T-helper 2 cell treated with Interferon-gamma antibody and Interleukin-4, amounts not matched to agents 5 μg/mL and 100 μg/mL, for 36 hours (primary cell): ENCODE measurements around the gene RNASE4.
"Not testable (repeated sequence)": the region's sequence is repeated elsewhere in the genome, so short reads cannot be mapped to it uniquely, and the experiment has no call there.

Source experiments
- DNase-seq: peaks from one replicate; pipeline ENCODE4 v3.0.0; 2021; ENCODE audit warnings: low spot score
- H3K27ac Mint-ChIP-seq: one replicate; pipeline ENCODE4 v1.8.0; 2021; ENCODE audit warnings: mild to moderate bottlenecking, mixed read lengths
- H3K27me3 Mint-ChIP-seq: one replicate; pipeline ENCODE4 v1.8.0; 2021; ENCODE audit warnings: low read depth, mixed read lengths
- H3K36me3 Mint-ChIP-seq: one replicate; pipeline ENCODE4 v1.8.0; 2021; ENCODE audit warnings: low read depth, mixed read lengths
- H3K4me1 Mint-ChIP-seq: one replicate; pipeline ENCODE4 v1.8.0; 2021; ENCODE audit warnings: low read depth, mixed read lengths
- H3K4me3 Mint-ChIP-seq: one replicate; pipeline ENCODE4 v1.8.0; 2022; ENCODE audit warnings: mild to moderate bottlenecking, moderate library complexity, mixed read lengths
- H3K9me3 Mint-ChIP-seq: one replicate; pipeline ENCODE4 v1.8.0; 2021; ENCODE audit warnings: mixed read lengths

Gene RNASE4

DNA sequence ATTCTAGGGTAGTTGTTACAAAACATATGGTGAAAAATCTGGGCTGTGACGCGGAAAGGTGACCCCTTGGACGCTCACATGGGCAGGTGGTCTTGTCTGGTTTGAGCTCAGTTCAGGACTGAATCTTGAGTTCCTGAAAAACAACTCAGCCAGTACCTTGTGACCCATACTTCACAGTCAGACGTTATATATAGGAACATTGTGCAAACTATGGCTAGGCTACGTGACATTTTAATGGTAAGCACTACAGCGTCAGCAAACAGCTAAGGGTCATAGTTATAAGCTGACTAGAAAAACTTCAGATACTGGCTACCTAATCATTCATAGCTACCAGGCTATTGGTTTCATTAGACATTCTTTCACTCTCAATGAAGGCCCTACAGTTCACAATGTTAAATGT is 46.5 kb downstream of the RNASE4 start:
- DNase-seq = no peak
- peaks cover 3% of the 10 kb centered on the region for H3K4me1 Mint-ChIP-seq
- H3K27ac Mint-ChIP-seq = no peak overlapping the region

GRCh38 chr14:20732477-20732876 is 48.1 kb downstream of the RNASE4 start:
- no peak for DNase-seq
- H3K9me3 Mint-ChIP-seq = no peaks in the 10 kb centered on the region
- peaks cover 7% of the 10 kb centered on the region for H3K27me3 Mint-ChIP-seq
- H3K36me3 Mint-ChIP-seq = no peaks in the 10 kb centered on the region
- H3K27ac Mint-ChIP-seq = no peak overlapping the region
- H3K4me1 Mint-ChIP-seq = peaks cover 3% of the 10 kb centered on the region
- H3K4me3 Mint-ChIP-seq = no peak overlapping the region

More for the DNA sequence above, 46.5 kb downstream of the RNASE4 start:
- Mint-ChIP-seq H3K9me3 (no peaks in the 10 kb centered on the region), H3K4me3 (no peak overlapping the region), H3K27me3 (peaks cover 9% of the 10 kb centered on the region), H3K36me3 (no peaks in the 10 kb centered on the region)

DNA sequence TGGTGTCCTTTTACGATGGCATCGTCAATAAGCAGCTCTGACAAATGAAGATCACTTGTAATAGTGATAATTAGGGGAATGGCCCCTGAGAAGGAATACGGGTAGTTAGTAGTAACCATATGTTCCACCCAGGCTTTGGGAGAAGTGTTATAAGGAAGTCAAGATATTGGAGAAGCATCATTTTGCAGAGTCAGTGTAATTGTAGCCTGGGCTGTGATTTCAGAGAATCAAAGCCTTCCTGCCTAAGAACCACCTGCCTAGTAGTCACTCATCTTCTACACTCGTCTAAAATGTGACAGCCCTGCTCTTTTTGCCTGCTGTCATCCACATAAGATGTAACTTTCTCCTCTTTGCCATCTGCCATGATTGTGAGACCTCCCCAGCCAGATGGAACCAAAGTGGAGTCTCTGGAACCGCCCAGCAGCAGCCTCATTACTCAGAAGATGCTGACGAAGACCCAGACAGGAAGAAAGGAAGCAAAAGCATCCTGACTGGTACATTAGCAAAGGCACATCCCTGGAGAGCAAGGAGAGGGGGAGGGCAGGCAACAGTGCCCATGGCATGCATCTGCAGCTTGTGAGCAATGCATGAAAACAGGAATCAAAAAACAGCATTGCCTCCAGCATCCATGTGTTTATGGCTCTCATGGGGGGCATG is 48.7 kb downstream of the RNASE4 start:
- Mint-ChIP-seq H3K36me3 (no peaks in the 10 kb centered on the region), H3K9me3 (no peaks in the 10 kb centered on the region), H3K27me3 (peaks cover 4% of the 10 kb centered on the region), H3K27ac (no peak overlapping the region), H3K4me1 (peaks cover 3% of the 10 kb centered on the region), H3K4me3 (no peak overlapping the region)
- DNase-seq = no peak

DNA sequence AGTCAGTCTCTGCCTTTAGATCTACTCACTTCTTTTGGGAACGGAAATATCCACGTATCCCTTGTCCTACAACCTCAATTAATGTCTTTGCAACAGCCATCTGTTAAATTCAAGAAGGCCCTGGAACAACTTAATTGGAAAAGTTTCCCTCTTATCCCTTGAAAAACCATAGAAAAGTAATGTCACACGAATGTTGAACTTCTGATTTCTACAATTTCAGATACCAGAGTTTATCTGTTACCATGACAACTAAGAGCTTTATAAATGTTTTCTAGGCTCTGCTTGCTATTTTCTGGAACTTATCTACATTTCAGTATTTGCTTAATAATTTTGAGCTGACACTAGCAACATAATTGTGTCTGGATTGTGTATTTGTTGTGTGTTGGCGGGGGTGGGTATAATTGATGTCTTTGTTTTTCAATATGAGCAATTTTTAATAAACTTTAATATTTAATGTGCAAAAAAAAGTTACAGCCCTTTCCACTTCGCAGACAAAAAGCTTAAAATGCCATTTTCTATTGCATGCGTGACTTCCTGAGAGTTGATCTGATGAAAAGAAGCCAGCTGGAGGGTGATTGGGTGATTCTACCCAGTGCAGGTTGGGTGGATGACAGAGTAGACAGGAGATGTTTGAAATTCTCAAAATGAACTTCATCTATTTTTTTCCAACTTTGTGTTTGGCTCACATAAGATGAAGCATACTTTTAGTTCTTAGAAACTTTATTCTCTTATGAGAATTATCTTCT is 49.5 kb downstream of the RNASE4 start:
- Mint-ChIP-seq H3K9me3 (no peaks in the 10 kb centered on the region), H3K4me3 (no peak overlapping the region), H3K4me1 (peaks cover 3% of the 10 kb centered on the region), H3K36me3 (no peaks in the 10 kb centered on the region), H3K27ac (no peak overlapping the region), H3K27me3 (peaks cover 4% of the 10 kb centered on the region)
- no peak for DNase-seq

GRCh38 chr14:20734430-20734806 is 50.1 kb downstream of the RNASE4 start:
- H3K4me3 Mint-ChIP-seq = no peak overlapping the region
- no peaks in the 10 kb centered on the region for H3K36me3 Mint-ChIP-seq
- peaks cover 3% of the 10 kb centered on the region for H3K4me1 Mint-ChIP-seq
- H3K27me3 Mint-ChIP-seq = peaks cover 4% of the 10 kb centered on the region
- no peak overlapping the region for H3K27ac Mint-ChIP-seq
- no peak for DNase-seq
- H3K9me3 Mint-ChIP-seq = no peaks in the 10 kb centered on the region

DNA sequence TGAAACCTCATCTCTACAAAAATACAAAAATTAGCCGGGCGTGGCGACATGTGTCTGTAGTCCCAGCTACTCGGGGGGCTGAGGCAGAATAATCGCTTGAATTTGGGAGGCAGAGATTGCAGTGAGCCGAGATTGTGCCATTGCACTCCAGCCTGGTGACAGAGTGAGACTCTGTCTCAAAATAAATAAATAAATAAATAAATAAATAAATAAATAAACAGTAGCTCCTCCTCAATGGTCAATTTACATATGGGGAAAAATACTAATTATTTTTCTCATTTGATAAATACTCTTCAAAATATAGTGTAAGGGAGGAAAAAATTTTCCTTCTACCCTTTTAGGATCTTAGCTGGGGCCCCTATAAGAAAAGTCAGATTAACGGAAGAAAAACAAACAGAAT is 53.9 kb downstream of the RNASE4 start:
- H3K27me3 Mint-ChIP-seq, H3K9me3 Mint-ChIP-seq, H3K4me1 Mint-ChIP-seq: not testable (repeated sequence)

DNA sequence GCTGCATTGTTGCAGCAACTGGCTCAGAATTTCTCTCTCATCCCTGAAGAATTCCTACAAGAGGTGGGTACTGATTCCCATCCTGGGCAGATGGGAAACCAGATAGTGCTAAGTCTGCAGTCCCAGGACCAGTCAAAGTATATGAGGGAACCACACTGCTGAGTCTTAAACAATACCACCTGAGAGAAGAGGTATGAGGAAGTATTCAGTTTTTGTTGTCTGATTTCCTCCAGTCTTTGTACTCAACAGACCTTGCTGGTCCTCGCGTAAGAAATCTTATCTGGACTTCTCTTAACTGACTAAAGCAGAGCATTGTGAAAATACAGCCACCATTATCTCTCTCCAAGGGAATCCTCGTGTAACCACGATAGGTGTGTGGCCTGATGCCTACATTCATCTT is 57.8 kb downstream of the RNASE4 start:
- H3K4me1 Mint-ChIP-seq = no peaks in the 10 kb centered on the region
- H3K4me3 Mint-ChIP-seq = no peak overlapping the region
- peaks cover 2% of the 10 kb centered on the region for H3K27me3 Mint-ChIP-seq
- H3K27ac Mint-ChIP-seq = no peak overlapping the region
- no peaks in the 10 kb centered on the region for H3K9me3 Mint-ChIP-seq
- no peaks in the 10 kb centered on the region for H3K36me3 Mint-ChIP-seq
- no peak for DNase-seq

More for the DNA sequence above, 53.9 kb downstream of the RNASE4 start:
- not testable (repeated sequence) for H3K4me3 Mint-ChIP-seq, H3K27ac Mint-ChIP-seq, DNase-seq, H3K36me3 Mint-ChIP-seq

GRCh38 chr14:20743556-20743955 is 59.2 kb downstream of the RNASE4 start:
- Mint-ChIP-seq H3K4me1 (no peaks in the 10 kb centered on the region), H3K4me3 (no peak overlapping the region), H3K27me3 (no peaks in the 10 kb centered on the region), H3K36me3 (no peaks in the 10 kb centered on the region), H3K27ac (no peak overlapping the region), H3K9me3 (no peaks in the 10 kb centered on the region)
- DNase-seq = no peak

- H3K9me3 Mint-ChIP-seq = no peaks in the 10 kb centered on the region
- H3K27me3 Mint-ChIP-seq = no peaks in the 10 kb centered on the region
- H3K27ac Mint-ChIP-seq = no peak within 1 kb of the TSS
- no peak within 1 kb of the TSS for H3K4me3 Mint-ChIP-seq
- DNase-seq = no peak
- H3K36me3 Mint-ChIP-seq = no peaks in the 10 kb centered on the region
- H3K4me1 Mint-ChIP-seq = peaks cover 4% of the 10 kb centered on the region
Observed at GRCh38 chr14:20745571-20746358, 61.4 kb downstream of the RNASE4 start, which contains the start of gene EDDM3A. Gene EDDM3A (plus strand): TSS chr14:20745887. CDS start chr14:20747581, 1,694 bp downstream.

GRCh38 chr14:20746566-20746965 is 62.2 kb downstream of the RNASE4 start:
- Mint-ChIP-seq H3K9me3 (peaks cover 1% of the 10 kb centered on the region), H3K36me3 (no peaks in the 10 kb centered on the region), H3K4me3 (no peak overlapping the region), H3K27ac (no peak overlapping the region), H3K27me3 (no peaks in the 10 kb centered on the region), H3K4me1 (peaks cover 4% of the 10 kb centered on the region)
- DNase-seq = no peak

- peaks cover 3% of the 10 kb centered on the region for H3K36me3 Mint-ChIP-seq
- no peak for DNase-seq
- H3K4me1 Mint-ChIP-seq = peaks cover 4% of the 10 kb centered on the region
- no peaks in the 10 kb centered on the region for H3K27me3 Mint-ChIP-seq
- H3K27ac Mint-ChIP-seq = no peak overlapping the region
- no peak overlapping the region for H3K4me3 Mint-ChIP-seq
- H3K9me3 Mint-ChIP-seq = peaks cover 18% of the 10 kb centered on the region
Observed at GRCh38 chr14:20748439-20748838, 64.1 kb downstream of the RNASE4 start.

DNA sequence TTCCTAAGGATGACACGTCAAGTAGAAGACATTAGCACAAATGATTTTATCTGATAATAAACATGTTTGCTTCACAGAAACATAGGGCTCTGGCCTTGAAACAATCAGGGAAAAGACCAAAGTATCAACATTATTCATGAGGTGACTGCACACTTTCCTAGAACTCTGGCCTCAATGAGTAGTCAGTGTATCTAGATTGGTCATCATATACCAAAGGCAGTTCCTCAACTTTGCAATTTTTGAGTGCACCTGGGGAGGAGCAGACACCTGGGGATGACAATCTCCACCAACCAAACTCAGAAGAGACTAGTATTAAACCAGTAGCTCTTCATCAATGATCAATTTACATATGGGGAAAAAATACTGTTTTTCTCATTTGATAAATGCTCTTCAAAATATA is 65.8 kb downstream of the RNASE4 start:
- H3K36me3 Mint-ChIP-seq = peaks cover 3% of the 10 kb centered on the region

More for the DNA sequence above, 65.8 kb downstream of the RNASE4 start:
- Mint-ChIP-seq H3K9me3 (peaks cover 18% of the 10 kb centered on the region), H3K4me3 (no peak overlapping the region), H3K4me1 (peaks cover 4% of the 10 kb centered on the region), H3K27ac (no peak overlapping the region), H3K27me3 (no peaks in the 10 kb centered on the region)
- no peak for DNase-seq
